Endometrial microvascular endothelial cells (primary cell): ENCODE measurements around the gene GON7. TPM values are rescaled to one million over a fixed set of nuclear protein-coding genes. Genes with fewer than 3 reads are reported as not detected.
"Not testable (repeated sequence)": the region's sequence is repeated elsewhere in the genome, so short reads cannot be mapped to it uniquely, and the experiment has no call there.

Source experiments
- in situ Hi-C: cut with HindIII; loops from 2 replicates; pipeline ENCODE4 v1.10.0; 2017; ENCODE audit warnings: low sequenced_read_pairs, low pct_unique_long_range_greater_than_20kb; ENCODE audit errors: inconsistent ontology term
- total RNA-seq: library from RNA; depleted of rRNA; stranded (reverse); fragments of >200 nt; gene quantifications from one replicate; pipeline ENCODE4 v1.2.3, GENCODE V29; 2015; ENCODE audit errors: inconsistent ontology term

The GON7 gene, protein sequence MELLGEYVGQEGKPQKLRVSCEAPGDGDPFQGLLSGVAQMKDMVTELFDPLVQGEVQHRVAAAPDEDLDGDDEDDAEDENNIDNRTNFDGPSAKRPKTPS
- total RNA-seq = 17.1 TPM

DNA sequence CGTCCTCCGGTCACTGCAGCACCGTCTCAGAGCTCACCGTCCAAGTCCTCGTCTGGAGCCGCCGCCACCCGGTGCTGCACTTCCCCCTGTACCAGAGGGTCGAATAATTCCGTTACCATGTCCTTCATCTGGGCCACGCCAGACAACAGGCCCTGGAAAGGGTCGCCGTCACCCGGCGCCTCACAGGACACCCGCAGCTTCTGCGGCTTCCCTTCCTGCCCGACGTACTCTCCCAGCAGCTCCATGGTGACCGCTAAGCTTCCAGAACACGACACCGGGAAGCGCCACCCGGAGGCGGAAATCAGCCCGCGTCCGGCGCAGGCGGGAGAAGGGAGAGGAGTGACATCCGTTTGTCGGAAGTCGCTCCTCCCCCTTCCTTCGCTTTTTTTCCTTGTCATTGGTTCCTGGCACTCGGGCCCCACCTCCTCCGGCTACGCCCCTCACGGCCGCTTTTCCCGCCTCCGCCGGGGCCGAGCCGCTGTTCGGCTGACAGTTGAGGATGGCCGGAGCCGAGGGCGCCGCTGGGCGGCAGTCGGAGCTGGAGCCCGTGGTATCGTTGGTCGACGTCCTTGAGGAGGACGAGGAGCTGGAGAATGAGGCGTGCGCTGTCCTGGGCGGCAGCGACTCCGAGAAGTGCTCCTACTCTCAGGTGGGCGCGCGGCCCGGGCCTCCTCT lies at the start of gene GON7, which contains the start of gene UBR7:
Gene GON7 (minus strand): TSS at position 273 of the 675 bp plus-strand sequence. CDS start 28 bp downstream, at position 245.
Gene UBR7 (plus strand): TSS at position 464 of the 675 bp plus-strand sequence. CDS start 36 bp downstream, at position 500.
- in situ Hi-C loops = no loop called here

DNA sequence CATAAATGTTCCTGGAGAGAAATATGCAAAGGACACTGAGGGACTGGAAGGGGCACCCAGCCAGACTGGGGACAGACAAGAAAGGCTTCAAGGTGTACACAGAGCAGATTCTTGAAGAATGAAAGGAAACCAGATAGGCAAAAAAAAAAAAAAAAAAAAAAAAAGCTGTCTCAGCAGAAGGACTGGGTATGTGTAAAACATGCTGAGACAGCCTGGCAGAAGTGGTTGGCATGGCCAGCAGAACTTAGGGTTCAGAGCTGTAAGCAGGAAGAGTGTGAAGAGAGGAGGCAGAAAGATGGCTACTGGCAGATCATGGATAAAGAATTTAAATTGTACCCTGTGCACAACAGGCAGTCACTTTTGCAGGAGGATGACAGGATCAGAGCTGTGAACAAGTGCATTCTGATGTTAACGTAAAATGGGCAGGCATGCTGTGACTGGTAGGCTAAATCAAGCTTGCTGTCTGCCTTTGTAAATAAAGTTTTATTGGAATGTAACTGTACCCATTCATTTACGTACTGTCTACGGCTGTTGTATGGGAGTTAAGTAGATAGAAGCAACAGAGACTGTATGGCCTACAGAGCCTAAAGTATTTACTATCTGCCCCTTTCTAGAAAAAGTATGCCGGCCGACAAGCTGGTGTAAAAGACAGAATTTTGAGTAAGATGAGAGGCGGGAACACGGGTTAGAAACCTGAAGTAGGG lies 42.4 kb upstream of the GON7 start:
- in situ Hi-C loops = no loop called here

DNA sequence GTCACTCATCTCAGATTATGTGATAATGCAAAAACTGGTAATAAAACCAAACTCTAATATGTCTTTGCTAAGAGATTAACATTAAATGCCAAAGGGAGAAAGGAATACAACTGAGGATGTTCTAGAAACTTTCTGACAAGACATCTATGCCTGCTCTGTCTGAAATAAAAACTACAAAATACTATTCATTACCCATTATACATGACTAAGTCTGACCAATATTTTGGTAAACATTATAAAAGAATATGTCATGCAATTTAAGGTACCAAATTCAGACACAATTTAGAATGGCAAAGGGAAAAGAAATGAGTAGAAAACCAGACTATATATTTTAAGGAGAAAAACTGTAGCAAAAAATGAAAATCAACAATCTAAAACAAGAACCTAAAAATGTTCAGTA lies 39.7 kb upstream of the GON7 start:
- in situ Hi-C loops = no loop called here

DNA sequence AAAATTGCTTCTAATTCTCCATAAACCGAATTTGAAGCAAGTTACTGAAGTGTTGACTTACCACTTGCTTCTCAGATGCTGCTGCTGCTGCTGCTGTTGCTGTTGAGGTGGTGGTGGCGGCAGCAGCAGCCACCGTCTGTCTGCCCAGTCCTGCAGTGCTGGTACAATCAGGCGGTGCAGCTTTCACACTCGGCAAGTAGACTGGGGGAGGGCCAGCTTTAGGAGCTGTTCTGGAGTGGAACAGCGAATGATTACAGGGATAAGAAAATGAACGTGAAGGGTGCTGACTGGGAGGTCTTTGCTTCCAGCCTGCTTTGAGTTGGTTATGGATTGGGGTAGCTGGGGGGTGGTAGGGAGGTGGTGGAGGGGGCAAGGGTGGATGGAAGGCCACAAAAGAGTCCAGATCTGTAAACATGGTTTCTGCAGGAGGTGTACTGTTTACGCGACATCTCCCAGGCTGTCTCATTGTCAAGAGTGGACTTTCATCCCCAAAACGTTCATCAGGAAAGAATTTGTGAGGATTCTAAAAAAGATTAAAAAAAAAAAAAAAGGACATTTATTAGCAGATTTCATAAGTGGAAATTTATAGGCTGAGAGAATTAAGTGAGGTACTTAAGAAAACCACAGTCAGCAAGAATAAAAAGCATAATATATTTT lies 39.0 kb upstream of the GON7 start:
- in situ Hi-C loops = no loop called here

DNA sequence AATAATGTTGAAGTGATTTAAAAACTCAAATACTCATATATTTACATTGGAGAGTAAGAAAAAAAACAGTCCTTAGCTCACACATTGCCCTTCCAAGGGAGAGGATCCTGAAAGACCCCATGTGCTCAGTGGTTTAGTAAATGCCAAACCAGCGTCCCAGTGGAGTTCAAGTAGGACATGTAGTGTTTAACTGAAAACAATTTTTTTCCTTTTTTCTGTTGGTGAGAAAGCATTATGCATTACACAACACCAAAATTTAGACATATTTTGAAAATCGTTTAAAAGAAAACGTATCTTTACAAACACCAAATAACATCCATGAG lies 33.8 kb upstream of the GON7 start:
- in situ Hi-C loops = no loop called here

DNA sequence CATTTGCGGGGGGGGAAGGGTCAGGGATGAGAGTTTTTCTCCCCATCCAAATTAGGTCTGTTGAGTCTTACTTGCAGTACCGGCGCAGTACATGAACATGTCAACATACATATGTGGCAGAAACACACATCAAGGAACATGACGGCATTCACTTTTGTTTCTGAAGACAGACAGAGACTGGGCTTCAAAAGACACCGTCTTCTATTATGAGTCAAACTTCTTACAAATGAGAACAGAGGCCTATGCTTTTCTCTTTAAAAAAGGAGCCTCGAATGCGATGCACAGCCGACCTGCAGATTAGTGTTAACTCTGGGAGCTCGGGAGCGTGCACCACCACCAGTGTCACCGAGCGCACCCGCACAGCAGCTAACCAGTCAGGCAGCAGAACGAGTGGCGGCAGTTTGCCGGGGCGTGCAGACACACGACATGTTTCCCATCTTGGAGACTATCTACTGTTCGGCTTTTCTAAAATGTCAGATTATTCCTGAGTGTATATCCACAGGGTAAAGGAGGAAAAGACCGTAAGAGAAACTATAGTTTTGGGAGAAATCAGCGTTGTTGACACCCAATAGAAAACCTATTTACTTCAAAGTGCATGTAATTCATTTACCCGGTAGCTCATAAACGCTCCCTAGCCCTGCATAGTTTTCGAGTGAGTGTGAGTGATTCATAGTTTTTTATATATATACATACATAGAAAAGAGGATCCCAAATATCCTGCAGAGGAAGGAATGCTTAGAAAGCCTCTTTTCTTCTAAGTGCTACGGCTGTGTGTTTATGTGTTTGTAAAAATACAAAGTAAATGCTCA lies 33.2 kb upstream of the GON7 start:
- in situ Hi-C loops = no loop called here

DNA sequence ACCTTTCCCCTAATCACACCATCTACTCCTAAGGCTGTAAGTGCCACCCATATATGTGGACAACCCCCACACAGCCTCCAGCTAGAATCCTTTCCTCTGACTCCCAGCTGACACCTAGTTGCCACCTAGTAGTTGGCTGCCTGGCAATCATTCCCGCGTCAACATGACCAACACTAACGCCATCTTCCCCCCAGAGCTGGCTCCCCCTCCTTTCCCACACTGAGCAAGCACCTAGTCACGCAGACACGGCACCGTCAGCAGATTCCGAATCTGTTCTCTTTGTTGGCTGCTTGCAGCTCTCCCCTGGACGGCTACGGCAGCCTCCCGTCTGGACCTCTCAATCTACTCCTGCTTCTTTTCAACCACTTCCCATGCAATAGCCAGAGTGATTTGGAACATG lies 27.9 kb upstream of the GON7 start:
- in situ Hi-C loops = no loop called here

DNA sequence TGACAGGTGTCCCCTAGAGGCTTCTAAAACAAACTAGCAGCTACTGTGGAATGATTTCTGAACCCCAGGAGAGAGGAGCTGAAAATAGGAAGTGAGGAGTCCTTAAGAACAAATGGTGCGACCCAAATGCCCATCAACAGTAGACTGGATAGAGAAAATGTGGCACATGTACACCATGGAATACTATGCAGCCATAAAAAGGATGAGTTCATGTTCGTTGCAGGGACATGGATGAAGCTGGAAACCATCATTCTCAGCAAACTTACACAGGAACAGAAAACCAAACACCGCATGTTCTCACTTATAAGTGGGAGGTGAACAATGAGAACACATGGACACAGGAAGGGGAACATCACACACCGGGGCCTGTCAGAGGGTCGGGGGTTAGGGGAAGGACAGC lies 26.2 kb upstream of the GON7 start:
- in situ Hi-C loops = not testable (repeated sequence)

DNA sequence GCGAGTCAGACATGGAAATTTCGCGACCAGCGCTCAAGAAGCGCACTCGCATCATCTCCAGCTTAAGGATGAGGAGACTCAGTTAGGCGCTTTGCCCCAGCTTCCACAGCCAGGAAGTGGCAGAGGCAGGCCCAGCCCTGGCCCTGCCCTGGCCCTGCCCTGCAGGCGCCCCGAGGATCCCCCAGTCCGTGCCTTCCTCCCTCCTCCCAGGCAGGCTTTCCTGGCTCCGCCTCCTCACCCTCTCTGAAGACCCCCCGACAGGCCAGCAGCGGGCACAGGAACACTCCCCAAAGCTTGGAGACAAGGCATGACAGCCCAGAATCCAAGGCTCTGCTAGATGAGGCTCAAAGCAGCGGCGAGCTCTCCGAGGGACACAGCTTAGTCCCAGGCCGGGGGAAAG lies 25.3 kb upstream of the GON7 start:
- in situ Hi-C loops = no loop called here

DNA sequence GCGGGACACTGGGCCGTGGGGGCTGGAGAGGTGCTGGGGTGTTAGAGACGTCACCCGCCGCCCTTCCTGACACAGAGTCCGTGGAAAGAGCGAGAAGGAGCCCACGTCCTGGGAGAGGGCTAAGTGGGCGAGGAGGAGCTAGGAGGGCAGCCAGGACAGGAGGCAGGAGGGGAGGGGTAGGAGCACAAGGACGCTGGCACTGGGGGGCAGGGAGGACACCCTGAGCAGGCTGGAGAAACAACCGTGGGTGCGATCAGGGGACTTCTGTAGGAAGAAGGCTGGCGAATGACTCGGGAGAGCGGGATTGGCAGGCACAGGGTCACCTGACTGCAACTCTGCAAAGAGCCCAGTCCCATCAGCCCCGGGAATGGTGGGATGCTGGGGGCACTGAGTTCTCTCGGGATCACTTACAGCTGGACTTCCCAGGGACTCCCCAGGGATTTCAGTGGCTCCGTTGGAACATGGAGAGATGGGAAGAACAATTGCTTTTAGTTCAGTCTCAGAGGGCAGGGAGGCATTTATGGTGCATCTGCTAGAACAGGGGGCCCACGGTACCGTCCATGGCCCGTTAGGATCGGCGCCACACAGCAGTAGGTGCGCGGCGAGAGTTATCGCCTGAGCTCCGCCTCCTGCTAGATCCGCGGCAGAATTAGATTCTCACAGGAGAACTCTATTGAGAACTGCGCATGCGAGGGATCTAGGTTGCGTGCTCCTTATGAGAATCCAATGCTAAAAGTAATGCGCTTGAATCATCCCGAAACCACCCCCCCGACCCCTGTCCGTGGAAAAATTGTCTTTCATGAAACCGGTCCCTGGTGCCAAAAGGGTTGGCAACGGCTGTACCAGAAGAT lies 24.5 kb upstream of the GON7 start:
- in situ Hi-C loops = no loop called here

DNA sequence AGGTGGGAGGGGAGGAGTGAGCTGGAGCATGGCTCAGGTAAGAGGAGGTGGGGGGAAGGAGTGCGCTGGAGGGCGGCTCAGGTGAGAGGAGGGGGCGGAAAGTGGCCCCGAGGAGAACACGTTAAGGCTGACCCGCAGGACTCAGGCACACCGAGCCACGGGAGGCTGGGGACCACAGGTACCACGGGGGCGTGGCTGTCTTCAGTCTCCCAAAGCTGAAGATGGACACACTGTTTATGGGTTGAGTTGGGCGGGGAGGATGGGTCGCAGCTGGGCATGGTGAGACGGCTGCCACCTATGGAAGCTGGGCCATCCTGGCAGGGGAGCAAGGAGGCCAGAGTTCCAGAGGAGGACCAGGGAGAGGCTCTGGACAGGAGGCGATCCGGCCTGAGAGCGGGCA lies 23.7 kb upstream of the GON7 start:
- in situ Hi-C loops = no loop called here

DNA sequence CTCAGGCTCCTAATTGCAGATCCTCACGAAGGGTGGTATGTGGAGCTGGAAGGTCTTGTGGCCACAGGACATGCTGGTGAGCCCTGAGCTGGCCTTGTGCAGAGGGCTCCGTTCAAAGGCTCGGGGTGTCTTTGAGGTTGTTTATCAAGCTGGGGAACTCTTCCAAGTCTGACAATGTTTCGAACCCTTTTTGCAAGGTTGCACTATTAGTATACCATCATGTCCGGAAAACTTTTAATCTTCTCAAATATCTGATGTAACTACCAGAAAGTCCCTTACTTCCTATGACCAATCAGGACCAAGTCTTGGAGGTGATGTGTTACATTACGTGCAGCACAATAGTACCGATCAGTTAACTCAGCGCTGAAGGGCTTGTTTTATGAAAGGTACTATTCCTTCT lies 21.7 kb upstream of the GON7 start:
- in situ Hi-C loops = no loop called here

DNA sequence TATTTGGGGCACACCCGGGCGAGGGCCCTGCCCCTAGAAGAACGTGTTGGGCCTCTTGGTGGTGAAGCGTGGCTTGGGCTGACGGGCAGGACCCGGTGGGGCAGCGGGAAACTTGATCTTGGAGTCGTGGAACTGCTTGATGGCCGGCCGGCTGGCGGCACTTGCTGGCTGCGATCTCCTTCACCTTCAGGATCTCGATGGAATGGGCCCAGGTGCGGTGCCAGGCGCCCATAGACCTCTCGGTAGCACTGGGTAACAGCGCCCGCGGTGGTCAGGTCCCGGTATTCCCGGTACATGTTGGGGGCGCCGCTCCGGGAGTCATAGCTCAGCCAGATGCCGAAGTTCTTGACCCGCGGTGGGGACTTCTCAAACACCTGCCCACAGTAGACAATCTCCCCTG lies 16.7 kb upstream of the GON7 start:
- in situ Hi-C loops = no loop called here

DNA sequence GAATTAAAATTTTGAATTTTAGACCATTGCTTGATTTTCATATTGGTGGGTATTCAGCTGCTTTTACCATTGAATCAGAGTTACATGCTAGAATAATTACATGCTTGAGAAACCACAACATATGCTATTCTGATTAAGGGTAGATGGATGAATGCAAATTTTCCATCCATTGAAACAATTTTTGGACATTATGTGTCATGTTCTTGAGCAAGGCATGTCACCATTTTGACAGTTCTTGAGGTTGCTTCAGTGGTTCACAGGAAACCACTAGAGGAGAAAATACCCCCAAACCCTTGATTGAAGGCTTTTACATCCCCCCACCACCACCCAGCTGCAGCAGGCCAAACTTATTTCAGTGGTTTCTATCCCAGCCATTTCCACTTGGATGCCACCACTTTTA lies 13.6 kb upstream of the GON7 start:
- in situ Hi-C loops = no loop called here

DNA sequence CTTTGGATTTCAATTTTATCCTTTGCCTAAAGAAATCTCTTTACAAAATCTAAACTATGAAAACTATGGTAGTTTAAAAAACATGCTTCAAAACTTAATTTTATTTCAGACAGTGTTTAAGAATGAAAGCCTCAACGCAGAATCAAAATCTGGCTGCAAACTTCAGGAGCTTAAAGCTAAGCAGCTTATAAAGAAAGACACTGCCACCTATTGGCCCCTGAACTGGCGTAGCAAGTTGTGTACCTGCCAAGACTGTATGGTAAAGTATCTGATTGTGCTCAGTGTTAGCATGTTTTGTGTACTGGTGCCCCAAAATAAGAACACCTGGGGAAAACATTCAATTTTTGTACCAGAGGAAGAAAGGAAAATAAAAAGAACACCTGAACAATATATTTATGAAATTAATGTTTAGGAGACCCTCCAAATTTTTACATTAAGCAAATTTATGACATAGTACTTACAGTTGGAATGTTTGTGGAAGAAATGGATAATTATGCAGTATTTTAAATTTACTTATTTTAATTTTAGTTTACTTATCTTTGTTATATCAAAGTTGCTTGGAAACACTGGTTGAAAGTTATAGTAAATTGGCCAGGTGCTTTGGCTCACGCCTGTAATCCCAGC lies 12.3 kb upstream of the GON7 start:
- in situ Hi-C loops = no loop called here

DNA sequence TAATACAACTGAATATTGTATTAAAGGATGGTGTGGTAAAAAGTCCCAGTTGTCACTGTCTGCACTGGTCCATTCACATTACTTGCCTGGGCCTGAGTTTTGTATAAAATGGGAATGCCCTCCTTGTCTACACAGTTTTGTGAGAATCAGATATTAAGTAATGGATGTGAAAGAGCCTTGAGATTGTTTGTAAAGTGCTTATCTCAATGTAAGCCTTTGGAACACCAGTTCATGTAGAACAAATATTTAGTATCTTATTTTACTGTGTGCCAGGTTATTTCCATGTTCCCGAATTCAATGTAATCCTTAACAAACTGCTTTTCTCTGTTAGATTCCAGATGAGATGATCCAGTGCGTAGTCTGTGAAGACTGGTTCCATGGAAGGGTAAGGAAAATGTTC lies 7.7 kb upstream of the GON7 start:
- in situ Hi-C loops = no loop called here

DNA sequence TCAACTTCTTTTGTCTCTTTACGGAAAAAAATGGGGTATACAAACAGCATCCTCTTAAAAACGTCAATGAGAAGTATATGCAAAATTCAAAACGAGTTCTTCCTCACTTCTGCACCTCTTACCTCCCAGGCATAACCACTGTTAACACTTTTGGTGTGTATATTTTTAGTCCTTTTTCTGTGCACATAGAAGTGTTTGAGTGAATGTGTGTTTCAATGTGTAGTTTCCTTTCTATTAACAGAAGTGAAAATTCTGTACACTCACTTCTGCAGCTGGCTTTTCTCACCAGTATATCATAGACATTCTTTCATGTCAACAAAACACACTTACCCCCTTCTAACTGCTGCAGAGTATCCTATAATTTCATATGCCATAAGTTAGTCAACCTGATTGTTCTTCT lies 5.6 kb upstream of the GON7 start:
- in situ Hi-C loops = no loop called here
